ENCODE results near the gene HAAO.

- TF ChIP-seq TCF7L2 (IDR thresholded peaks at IDR 0.05; ENCODE audit: low read depth, low read length) (no peak), SIN3A (IDR thresholded peaks at IDR 0.05; ENCODE audit: borderline replicate concordance, insufficient read depth, low read depth, low read length) (no peak), POLR2AphosphoS5 (IDR thresholded peaks at IDR 0.05; ENCODE audit: low read depth, low read length) (no peak), REST (IDR thresholded peaks at IDR 0.05; ENCODE audit: insufficient read depth in 1 of 2, low read depth in 2 of 2, low read length in 1 of 2) (no peak)
- TF ChIP-seq, protein P1, sequence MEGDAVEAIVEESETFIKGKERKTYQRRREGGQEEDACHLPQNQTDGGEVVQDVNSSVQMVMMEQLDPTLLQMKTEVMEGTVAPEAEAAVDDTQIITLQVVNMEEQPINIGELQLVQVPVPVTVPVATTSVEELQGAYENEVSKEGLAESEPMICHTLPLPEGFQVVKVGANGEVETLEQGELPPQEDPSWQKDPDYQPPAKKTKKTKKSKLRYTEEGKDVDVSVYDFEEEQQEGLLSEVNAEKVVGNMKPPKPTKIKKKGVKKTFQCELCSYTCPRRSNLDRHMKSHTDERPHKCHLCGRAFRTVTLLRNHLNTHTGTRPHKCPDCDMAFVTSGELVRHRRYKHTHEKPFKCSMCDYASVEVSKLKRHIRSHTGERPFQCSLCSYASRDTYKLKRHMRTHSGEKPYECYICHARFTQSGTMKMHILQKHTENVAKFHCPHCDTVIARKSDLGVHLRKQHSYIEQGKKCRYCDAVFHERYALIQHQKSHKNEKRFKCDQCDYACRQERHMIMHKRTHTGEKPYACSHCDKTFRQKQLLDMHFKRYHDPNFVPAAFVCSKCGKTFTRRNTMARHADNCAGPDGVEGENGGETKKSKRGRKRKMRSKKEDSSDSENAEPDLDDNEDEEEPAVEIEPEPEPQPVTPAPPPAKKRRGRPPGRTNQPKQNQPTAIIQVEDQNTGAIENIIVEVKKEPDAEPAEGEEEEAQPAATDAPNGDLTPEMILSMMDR (IDR thresholded peaks at IDR 0.05) = no peak
Observed at GRCh38 chr2:42806786-42807185, 14.4 kb upstream of the HAAO start.
